WTC11 (cell line): ENCODE results near the gene SYNE3. TPM values are rescaled to one million over a fixed set of nuclear protein-coding genes. Genes with fewer than 3 reads are reported as not detected.

Experiments
- ATAC-seq: fragments of 200-7000 bp; cut with Tn5 transposase; 2 replicates; pipeline ENCODE4 v1.10.0; 2021; ENCODE audit warnings: mild to moderate bottlenecking, moderate library complexity
- CTCF ChIA-PET: fragments of 300-600 bp; sonication (Branson Sonifier 250); formaldehyde crosslinking; loops from one replicate; lab custom pipeline; 2021; ENCODE audit warnings: antibody characterized with exemption; lab: Charles Lee
- POLR2A ChIA-PET: fragments of 350-600 bp; sonication (Branson Sonifier 250); formaldehyde crosslinking; loops from one replicate; lab custom pipeline; 2021; ENCODE audit warnings: antibody characterized with exemption; lab: Charles Lee
- DNase-seq: peaks from one replicate; pipeline ENCODE4 v3.0.0; 2021; ENCODE audit warnings: low spot score
- H3K27ac Mint-ChIP-seq: 2 replicates; pipeline ENCODE4 v1.8.0; 2021; ENCODE audit warnings: mixed read lengths
- H3K27me3 Mint-ChIP-seq: 2 replicates; pipeline ENCODE4 v1.8.0; 2021; ENCODE audit warnings: low read depth, mild to moderate bottlenecking, moderate library complexity, mixed read lengths
- H3K36me3 Mint-ChIP-seq: 2 replicates; pipeline ENCODE4 v1.8.0; 2021; ENCODE audit warnings: mixed read lengths
- H3K4me1 Mint-ChIP-seq: 2 replicates; pipeline ENCODE4 v1.8.0; 2022; ENCODE audit warnings: mixed read lengths
- H3K4me3 Mint-ChIP-seq: 2 replicates; pipeline ENCODE4 v1.8.0; 2021; ENCODE audit warnings: mild to moderate bottlenecking, moderate library complexity, mixed read lengths
- H3K9me3 Mint-ChIP-seq: 2 replicates; pipeline ENCODE4 v1.8.0; 2021; ENCODE audit warnings: mixed read lengths
- AFF4 ChIP-seq: sonication (generic); formaldehyde crosslinking; IDR thresholded peaks from 2 replicates; pipeline ENCODE4 v1.8.1; 2023; ENCODE audit warnings: mild to moderate bottlenecking, missing genetic modification reagents, borderline replicate concordance
- ATF1 ChIP-seq: sonication (generic); formaldehyde crosslinking; IDR thresholded peaks from 2 replicates; pipeline ENCODE4 v1.8.1; 2023; ENCODE audit warnings: mild to moderate bottlenecking, moderate library complexity, missing genetic modification reagents
- CREB1 ChIP-seq: sonication (generic); formaldehyde crosslinking; IDR thresholded peaks from 2 replicates; pipeline ENCODE4 v1.8.0; 2023; ENCODE audit warnings: mild to moderate bottlenecking, missing genetic modification reagents
- CREM ChIP-seq: sonication (generic); formaldehyde crosslinking; IDR thresholded peaks from 2 replicates; pipeline ENCODE4 v1.8.1; 2022; ENCODE audit warnings: mild to moderate bottlenecking, missing genetic modification reagents, moderate library complexity
- EMX1 ChIP-seq: fragments of 250-450 bp; sonication (Bioruptor Pico); IDR thresholded peaks from 2 replicates; pipeline ENCODE4 v1.8.0; 2021; ENCODE audit warnings: mild to moderate bottlenecking
- ESRRA ChIP-seq: sonication (generic); formaldehyde crosslinking; IDR thresholded peaks from 2 replicates; pipeline ENCODE4 v1.8.1; 2022; ENCODE audit warnings: mild to moderate bottlenecking, missing genetic modification reagents, borderline replicate concordance
- GABPB1 ChIP-seq: sonication (generic); formaldehyde crosslinking; IDR thresholded peaks from 2 replicates; pipeline ENCODE4 v1.8.1; 2023; ENCODE audit warnings: mild to moderate bottlenecking, missing genetic modification reagents
- ZBTB43 ChIP-seq: sonication (generic); formaldehyde crosslinking; IDR thresholded peaks from 2 replicates; pipeline ENCODE4 v1.8.1; 2023; ENCODE audit warnings: mild to moderate bottlenecking, missing genetic modification reagents
- ZNF138 ChIP-seq: sonication (generic); formaldehyde crosslinking; conservative IDR thresholded peaks from 2 replicates; pipeline ENCODE4 v1.8.1; 2022; ENCODE audit warnings: mild to moderate bottlenecking, moderate library complexity, missing genetic modification reagents
- ZNF317 ChIP-seq: sonication (generic); formaldehyde crosslinking; IDR thresholded peaks from 2 replicates; pipeline ENCODE4 v1.8.1; 2023; ENCODE audit warnings: low read depth, mild to moderate bottlenecking, moderate library complexity, missing genetic modification reagents, borderline replicate concordance
- ZNF416 ChIP-seq: fragments of 250-450 bp; sonication (Bioruptor Pico); IDR thresholded peaks from 2 replicates; pipeline ENCODE4 v1.9.0; 2021; ENCODE audit warnings: mild to moderate bottlenecking, inconsistent platforms
- total RNA-seq: library from RNA; stranded (reverse); gene quantifications from 3 replicates; pipeline ENCODE4 v1.2.3, GENCODE V29; 2021
- TF ChIP-seq, protein P1 (sequence below): fragments of 250-450 bp; sonication (Bioruptor Pico); IDR thresholded peaks from 2 replicates; pipeline ENCODE4 v1.9.0; 2021; ENCODE audit warnings: mild to moderate bottlenecking
- TF ChIP-seq, protein P2 (sequence below): sonication (generic); formaldehyde crosslinking; IDR thresholded peaks from 2 replicates; pipeline ENCODE4 v1.8.0; 2022; ENCODE audit warnings: missing genetic modification reagents
- TF ChIP-seq, protein P3 (sequence below): sonication (generic); formaldehyde crosslinking; IDR thresholded peaks from 2 replicates; pipeline ENCODE4 v1.8.0; 2023; ENCODE audit warnings: mild to moderate bottlenecking, missing genetic modification reagents
- TF ChIP-seq, protein P4 (sequence below): sonication (generic); formaldehyde crosslinking; IDR thresholded peaks from 2 replicates; pipeline ENCODE4 v1.8.1; 2023; ENCODE audit warnings: mild to moderate bottlenecking, missing genetic modification reagents, moderate library complexity

The SYNE3 gene
- total RNA-seq, 1 experiment from 2014 or later, result 0.24 TPM

- TF ChIP-seq AFF4 (CRISPR knock-in tag), result no peak
- TF ChIP-seq ESRRA (CRISPR knock-in tag), result no peak
- TF ChIP-seq ZNF317 (CRISPR knock-in tag), result no peak
- TF ChIP-seq, all 79 proteins: peak for 0
These were observed 35.0 kb upstream of the SYNE3 start (continued) for GRCh38 chr14:95551435-95551834.

GRCh38 chr14:95549656-95550585, 33.5 kb upstream of the SYNE3 start:
- Mint-ChIP-seq H3K4me3 (no peak overlapping the region), H3K27me3 (0 out of 2 replicates have a peak, but pooled peaks cover 2% of the 10 kb centered on the region), H3K9me3 (peaks cover 11% of the 10 kb centered on the region), H3K27ac (no peak overlapping the region)
- ChIA-PET POLR2A (no interaction called here), CTCF (interaction anchor here (1.0 to 3.3 kb wide), 2 partner anchors 17 to 97 kb away, joined by 4 to 11 read pairs; no protein-coding TSS in a partner anchor)
- DNase-seq (no peak), ATAC-seq (no peak)
- TF ChIP-seq CREM (CRISPR knock-in tag) (no peak), ATF1 (CRISPR knock-in tag) (no peak), GABPB1 (peak; percentile 70), CREB1 (CRISPR knock-in tag) (no peak), ZBTB43 (CRISPR knock-in tag) (no peak), EMX1 (CRISPR knock-in tag) (no peak)
- TF ChIP-seq, protein P1, sequence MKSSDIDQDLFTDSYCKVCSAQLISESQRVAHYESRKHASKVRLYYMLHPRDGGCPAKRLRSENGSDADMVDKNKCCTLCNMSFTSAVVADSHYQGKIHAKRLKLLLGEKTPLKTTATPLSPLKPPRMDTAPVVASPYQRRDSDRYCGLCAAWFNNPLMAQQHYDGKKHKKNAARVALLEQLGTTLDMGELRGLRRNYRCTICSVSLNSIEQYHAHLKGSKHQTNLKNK (CRISPR knock-in tag), result no peak
- TF ChIP-seq, protein P2, sequence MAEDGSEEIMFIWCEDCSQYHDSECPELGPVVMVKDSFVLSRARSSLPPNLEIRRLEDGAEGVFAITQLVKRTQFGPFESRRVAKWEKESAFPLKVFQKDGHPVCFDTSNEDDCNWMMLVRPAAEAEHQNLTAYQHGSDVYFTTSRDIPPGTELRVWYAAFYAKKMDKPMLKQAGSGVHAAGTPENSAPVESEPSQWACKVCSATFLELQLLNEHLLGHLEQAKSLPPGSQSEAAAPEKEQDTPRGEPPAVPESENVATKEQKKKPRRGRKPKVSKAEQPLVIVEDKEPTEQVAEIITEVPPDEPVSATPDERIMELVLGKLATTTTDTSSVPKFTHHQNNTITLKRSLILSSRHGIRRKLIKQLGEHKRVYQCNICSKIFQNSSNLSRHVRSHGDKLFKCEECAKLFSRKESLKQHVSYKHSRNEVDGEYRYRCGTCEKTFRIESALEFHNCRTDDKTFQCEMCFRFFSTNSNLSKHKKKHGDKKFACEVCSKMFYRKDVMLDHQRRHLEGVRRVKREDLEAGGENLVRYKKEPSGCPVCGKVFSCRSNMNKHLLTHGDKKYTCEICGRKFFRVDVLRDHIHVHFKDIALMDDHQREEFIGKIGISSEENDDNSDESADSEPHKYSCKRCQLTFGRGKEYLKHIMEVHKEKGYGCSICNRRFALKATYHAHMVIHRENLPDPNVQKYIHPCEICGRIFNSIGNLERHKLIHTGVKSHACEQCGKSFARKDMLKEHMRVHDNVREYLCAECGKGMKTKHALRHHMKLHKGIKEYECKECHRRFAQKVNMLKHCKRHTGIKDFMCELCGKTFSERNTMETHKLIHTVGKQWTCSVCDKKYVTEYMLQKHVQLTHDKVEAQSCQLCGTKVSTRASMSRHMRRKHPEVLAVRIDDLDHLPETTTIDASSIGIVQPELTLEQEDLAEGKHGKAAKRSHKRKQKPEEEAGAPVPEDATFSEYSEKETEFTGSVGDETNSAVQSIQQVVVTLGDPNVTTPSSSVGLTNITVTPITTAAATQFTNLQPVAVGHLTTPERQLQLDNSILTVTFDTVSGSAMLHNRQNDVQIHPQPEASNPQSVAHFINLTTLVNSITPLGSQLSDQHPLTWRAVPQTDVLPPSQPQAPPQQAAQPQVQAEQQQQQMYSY, result no peak
- TF ChIP-seq, all 79 proteins: peak for 1
- Mint-ChIP-seq H3K36me3 (peaks cover 13% of the 10 kb centered on the region), H3K4me1 (peaks cover 16% of the 10 kb centered on the region)

DNA sequence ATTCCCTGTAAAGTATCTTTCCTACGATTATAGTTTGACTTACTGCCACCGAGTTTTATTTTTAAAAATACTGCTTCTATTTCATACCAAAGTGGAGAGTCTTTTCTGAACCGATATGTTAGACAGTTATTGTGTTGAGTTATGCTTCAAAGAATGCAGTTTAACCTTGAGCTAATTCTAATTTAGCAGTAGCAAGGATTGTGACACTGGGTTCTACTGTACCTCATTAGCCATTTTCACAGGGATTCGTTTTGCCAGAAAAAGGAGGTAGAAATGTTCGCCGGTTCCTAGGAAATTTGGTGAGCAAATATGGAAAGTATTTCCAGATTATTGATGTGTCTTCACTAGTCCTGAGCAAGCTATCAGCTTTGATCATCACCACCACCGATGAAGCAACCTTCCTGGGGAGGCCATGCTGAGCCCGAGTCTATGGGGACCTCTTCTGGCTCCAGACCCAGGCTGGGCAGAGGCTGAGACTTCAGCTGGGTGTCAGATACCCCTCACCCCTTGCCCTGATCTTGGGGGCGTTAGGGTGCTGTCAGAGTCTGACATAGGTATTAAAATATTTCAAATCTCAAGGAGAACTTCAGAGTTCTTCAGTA, 32.0 kb upstream of the SYNE3 start:
- H3K27me3 Mint-ChIP-seq, result no peaks in the 10 kb centered on the region
- TF ChIP-seq ZNF416 (CRISPR knock-in tag) (no peak), ZNF138 (CRISPR knock-in tag) (no peak), ZNF317 (CRISPR knock-in tag) (no peak)
- TF ChIP-seq, protein P3, sequence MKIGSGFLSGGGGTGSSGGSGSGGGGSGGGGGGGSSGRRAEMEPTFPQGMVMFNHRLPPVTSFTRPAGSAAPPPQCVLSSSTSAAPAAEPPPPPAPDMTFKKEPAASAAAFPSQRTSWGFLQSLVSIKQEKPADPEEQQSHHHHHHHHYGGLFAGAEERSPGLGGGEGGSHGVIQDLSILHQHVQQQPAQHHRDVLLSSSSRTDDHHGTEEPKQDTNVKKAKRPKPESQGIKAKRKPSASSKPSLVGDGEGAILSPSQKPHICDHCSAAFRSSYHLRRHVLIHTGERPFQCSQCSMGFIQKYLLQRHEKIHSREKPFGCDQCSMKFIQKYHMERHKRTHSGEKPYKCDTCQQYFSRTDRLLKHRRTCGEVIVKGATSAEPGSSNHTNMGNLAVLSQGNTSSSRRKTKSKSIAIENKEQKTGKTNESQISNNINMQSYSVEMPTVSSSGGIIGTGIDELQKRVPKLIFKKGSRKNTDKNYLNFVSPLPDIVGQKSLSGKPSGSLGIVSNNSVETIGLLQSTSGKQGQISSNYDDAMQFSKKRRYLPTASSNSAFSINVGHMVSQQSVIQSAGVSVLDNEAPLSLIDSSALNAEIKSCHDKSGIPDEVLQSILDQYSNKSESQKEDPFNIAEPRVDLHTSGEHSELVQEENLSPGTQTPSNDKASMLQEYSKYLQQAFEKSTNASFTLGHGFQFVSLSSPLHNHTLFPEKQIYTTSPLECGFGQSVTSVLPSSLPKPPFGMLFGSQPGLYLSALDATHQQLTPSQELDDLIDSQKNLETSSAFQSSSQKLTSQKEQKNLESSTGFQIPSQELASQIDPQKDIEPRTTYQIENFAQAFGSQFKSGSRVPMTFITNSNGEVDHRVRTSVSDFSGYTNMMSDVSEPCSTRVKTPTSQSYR (CRISPR knock-in tag), result no peak
- TF ChIP-seq, protein P4, sequence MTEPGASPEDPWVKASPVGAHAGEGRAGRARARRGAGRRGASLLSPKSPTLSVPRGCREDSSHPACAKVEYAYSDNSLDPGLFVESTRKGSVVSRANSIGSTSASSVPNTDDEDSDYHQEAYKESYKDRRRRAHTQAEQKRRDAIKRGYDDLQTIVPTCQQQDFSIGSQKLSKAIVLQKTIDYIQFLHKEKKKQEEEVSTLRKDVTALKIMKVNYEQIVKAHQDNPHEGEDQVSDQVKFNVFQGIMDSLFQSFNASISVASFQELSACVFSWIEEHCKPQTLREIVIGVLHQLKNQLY (CRISPR knock-in tag), result no peak

More for the DNA sequence above, 32.0 kb upstream of the SYNE3 start:
- peaks cover 11% of the 10 kb centered on the region for H3K9me3 Mint-ChIP-seq
- no peak overlapping the region for H3K27ac Mint-ChIP-seq
- DNase-seq (no peak), ATAC-seq (no peak)
- H3K4me3 Mint-ChIP-seq, result no peak overlapping the region
- H3K36me3 Mint-ChIP-seq, result peaks cover 19% of the 10 kb centered on the region
- ChIA-PET CTCF (interaction anchor here (0.8 to 3.3 kb wide), 2 partner anchors 22 to 96 kb away, joined by 3 to 11 read pairs; no protein-coding TSS in a partner anchor), POLR2A (no interaction called here)
- H3K4me1 Mint-ChIP-seq, result peaks cover 16% of the 10 kb centered on the region
